K562 (cell line): ENCODE results near the gene SSU72. TPM values are rescaled to one million over a fixed set of nuclear protein-coding genes. Genes with fewer than 3 reads are reported as not detected.

Experiments used
- CEBPB ChIP-seq: fragments of 450-650 bp; IDR thresholded peaks from 2 replicates; pipeline ENCODE4 v1.6.1; 2016; ENCODE audit warnings: missing genetic modification characterization, missing compliant biosample characterization
- CHD1 ChIP-seq: fragments of 200-600 bp; sonication (generic); IDR thresholded peaks from one replicate; pipeline ENCODE4 v1.6.1; 2012; ENCODE audit warnings: mild to moderate bottlenecking, moderate library complexity, low read length, inconsistent platforms
- ESRRA ChIP-seq: fragments of 450-650 bp; IDR thresholded peaks from 2 replicates; pipeline ENCODE4 v1.6.1; 2014; ENCODE audit warnings: low read depth, mild to moderate bottlenecking, moderate library complexity, borderline replicate concordance
- GABPA ChIP-seq: fragments of 200-800 bp; sonication (Bioruptor generic); conservative IDR thresholded peaks from 2 replicates; pipeline ENCODE4 v1.6.1; 2016; ENCODE audit warnings: low read depth, missing genetic modification characterization, missing compliant biosample characterization
- KDM5B ChIP-seq: fragments of 200-600 bp; sonication (generic); IDR thresholded peaks from 2 replicates; pipeline ENCODE4 v1.6.1; 2012; ENCODE audit warnings: low read depth, mild to moderate bottlenecking, moderate library complexity, low read length, control low read depth, inconsistent platforms; ENCODE audit not compliant: insufficient replicate concordance
- NCOA6 ChIP-seq: fragments of 450-650 bp; IDR thresholded peaks from 2 replicates; pipeline ENCODE4 v1.6.1; 2017; ENCODE audit warnings: mild to moderate bottlenecking
- ZC3H11A ChIP-seq: IDR thresholded peaks from 2 replicates; pipeline ENCODE4 v1.6.1; 2012; ENCODE audit warnings: low read depth, low read length, improper control_type of control experiment
- ZNF184 ChIP-seq: sonication (generic); formaldehyde crosslinking; IDR thresholded peaks from 2 replicates; pipeline ENCODE4 v1.5.0; 2020; ENCODE audit warnings: missing genetic modification reagents
- ZNF212 ChIP-seq: fragments of 450-650 bp; formaldehyde crosslinking; IDR thresholded peaks from 2 replicates; pipeline ENCODE4 v1.4.0; 2020; ENCODE audit warnings: mild to moderate bottlenecking
- ZNF583 ChIP-seq: fragments of 250-450 bp; sonication (Bioruptor Pico); IDR thresholded peaks from 2 replicates; pipeline ENCODE4 v1.4.0; 2020
- polyA plus RNA-seq, 8 experiments: library from polyadenylated mRNA; depleted of rRNA in 4 of 8; stranded (reverse) in 5 of 8; unstranded in 3 of 8; fragments of >200 nt; fragmentation: Nextera tagmentation in 2 of 8; fragmentation: Illumina TruSeq in 1 of 8; extraction: Ambion mirVana in 2 of 8; extraction: Trizol in 1 of 8; gene quantifications; 2 replicates each; pipeline versions ENCODE4 v1.2.1 to v1.2.3, GENCODE V29; 2011 to 2014; ENCODE audit warnings: inconsistent platforms in 1 of 8, missing spikeins in 1 of 8
- total RNA-seq, 7 experiments: library from RNA; depleted of rRNA in 6 of 7; stranded (reverse); fragments of >200 nt in 6 of 7; fragmentation: Illumina TruSeq in 2 of 7; extraction: Trizol in 2 of 7; gene quantifications; 2 replicates each; pipeline versions ENCODE4 v1.2.1 to v1.2.3, GENCODE V29; 2011 to 2021; ENCODE audit warnings: low replicate concordance in 1 of 7
- TF ChIP-seq, protein P1 (sequence below): fragments of 450-650 bp; IDR thresholded peaks from 2 replicates; pipeline ENCODE4 v1.6.1; 2014; ENCODE audit warnings: low read depth, mild to moderate bottlenecking, moderate library complexity, borderline replicate concordance
- TF ChIP-seq, protein P2 (sequence below), 2 experiments: fragments of 450-650 bp; conservative IDR thresholded peaks; 2 replicates each; pipeline ENCODE4 v1.6.1; 2017; ENCODE audit warnings: mild to moderate bottlenecking in 2 of 2, moderate library complexity in 2 of 2
- TF ChIP-seq, protein P3 (sequence below): sonication (generic); formaldehyde crosslinking; IDR thresholded peaks from 2 replicates; pipeline ENCODE4 v1.8.0; 2022; ENCODE audit warnings: mild to moderate bottlenecking, missing genetic modification reagents, borderline replicate concordance
- TF ChIP-seq, protein P4 (sequence below): IDR thresholded peaks from 3 replicates; pipeline ENCODE4 v1.6.1; 2011; ENCODE audit warnings: borderline replicate concordance, mild to moderate bottlenecking, moderate library complexity; ENCODE audit not compliant: insufficient read length; ENCODE audit errors: extremely low read depth
- TF ChIP-seq, protein P5 (sequence below): fragments of 450-650 bp; formaldehyde crosslinking; IDR thresholded peaks from 2 replicates; pipeline ENCODE4 v1.4.0; 2020; ENCODE audit warnings: mild to moderate bottlenecking, moderate library complexity
- TF ChIP-seq, protein P6 (sequence below): sonication (generic); formaldehyde crosslinking; IDR thresholded peaks from 2 replicates; pipeline ENCODE4 v1.5.0; 2020; ENCODE audit warnings: missing genetic modification reagents

The SSU72 gene
- total and polyA plus RNA-seq, 9 of the 15 experiments (the other 6 are each of a cell fraction or from before 2014, with no cell fraction given) = 70.8 to 201 (median 94.6) TPM

DNA sequence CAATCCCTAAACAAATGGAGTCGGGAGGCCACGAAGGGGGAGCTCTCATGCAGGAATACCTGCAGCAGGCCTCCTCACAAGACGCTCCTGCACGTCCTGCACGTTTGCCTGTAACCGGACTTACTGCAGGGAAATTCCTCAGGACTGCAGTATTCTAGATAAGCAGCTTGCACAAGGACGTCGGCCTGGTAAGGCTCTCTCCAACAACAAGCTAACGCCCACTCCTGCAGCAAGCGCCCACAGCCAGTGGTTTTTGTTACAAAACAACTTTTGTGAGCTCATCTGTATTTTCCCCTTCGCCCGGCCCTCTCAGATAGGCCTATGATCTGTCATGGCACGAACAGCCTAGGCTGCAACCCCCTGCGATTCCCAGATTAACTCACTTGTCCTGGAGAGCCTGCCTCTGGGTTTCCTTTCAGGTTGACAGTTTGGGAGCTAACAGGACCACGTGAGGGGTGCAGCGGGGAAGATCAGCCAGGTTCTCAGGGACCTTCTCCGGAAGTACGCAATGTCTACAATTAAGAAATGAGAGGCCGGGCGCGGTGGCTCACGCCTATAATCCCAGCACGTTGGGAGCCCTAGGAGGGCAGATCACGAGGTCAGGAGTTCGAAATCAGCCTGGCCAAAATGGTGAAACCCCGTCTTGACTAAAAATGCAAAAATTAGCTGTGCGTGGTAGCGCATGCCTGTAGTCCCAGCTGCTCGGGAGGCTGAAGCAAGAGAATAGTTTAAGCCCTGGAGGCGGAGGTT lies 39.7 kb upstream of the SSU72 start (continued):
- TF ChIP-seq, protein P1, sequence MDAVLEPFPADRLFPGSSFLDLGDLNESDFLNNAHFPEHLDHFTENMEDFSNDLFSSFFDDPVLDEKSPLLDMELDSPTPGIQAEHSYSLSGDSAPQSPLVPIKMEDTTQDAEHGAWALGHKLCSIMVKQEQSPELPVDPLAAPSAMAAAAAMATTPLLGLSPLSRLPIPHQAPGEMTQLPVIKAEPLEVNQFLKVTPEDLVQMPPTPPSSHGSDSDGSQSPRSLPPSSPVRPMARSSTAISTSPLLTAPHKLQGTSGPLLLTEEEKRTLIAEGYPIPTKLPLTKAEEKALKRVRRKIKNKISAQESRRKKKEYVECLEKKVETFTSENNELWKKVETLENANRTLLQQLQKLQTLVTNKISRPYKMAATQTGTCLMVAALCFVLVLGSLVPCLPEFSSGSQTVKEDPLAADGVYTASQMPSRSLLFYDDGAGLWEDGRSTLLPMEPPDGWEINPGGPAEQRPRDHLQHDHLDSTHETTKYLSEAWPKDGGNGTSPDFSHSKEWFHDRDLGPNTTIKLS = no peak
- TF ChIP-seq GABPA (tag) = no peak
- TF ChIP-seq, protein P2, sequence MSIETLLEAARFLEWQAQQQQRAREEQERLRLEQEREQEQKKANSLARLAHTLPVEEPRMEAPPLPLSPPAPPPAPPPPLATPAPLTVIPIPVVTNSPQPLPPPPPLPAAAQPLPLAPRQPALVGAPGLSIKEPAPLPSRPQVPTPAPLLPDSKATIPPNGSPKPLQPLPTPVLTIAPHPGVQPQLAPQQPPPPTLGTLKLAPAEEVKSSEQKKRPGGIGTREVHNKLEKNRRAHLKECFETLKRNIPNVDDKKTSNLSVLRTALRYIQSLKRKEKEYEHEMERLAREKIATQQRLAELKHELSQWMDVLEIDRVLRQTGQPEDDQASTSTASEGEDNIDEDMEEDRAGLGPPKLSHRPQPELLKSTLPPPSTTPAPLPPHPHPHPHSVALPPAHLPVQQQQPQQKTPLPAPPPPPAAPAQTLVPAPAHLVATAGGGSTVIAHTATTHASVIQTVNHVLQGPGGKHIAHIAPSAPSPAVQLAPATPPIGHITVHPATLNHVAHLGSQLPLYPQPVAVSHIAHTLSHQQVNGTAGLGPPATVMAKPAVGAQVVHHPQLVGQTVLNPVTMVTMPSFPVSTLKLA (conservative IDR thresholded peaks at IDR 0.05) = peak; percentile 82 to 84
- no peak for TF ChIP-seq ZNF212 (CRISPR knock-in tag)
- TF ChIP-seq, protein P3, sequence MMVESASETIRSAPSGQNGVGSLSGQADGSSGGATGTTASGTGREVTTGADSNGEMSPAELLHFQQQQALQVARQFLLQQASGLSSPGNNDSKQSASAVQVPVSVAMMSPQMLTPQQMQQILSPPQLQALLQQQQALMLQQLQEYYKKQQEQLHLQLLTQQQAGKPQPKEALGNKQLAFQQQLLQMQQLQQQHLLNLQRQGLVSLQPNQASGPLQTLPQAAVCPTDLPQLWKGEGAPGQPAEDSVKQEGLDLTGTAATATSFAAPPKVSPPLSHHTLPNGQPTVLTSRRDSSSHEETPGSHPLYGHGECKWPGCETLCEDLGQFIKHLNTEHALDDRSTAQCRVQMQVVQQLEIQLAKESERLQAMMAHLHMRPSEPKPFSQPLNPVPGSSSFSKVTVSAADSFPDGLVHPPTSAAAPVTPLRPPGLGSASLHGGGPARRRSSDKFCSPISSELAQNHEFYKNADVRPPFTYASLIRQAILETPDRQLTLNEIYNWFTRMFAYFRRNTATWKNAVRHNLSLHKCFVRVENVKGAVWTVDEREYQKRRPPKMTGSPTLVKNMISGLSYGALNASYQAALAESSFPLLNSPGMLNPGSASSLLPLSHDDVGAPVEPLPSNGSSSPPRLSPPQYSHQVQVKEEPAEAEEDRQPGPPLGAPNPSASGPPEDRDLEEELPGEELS (CRISPR knock-in tag) = no peak
- TF ChIP-seq, protein P4, sequence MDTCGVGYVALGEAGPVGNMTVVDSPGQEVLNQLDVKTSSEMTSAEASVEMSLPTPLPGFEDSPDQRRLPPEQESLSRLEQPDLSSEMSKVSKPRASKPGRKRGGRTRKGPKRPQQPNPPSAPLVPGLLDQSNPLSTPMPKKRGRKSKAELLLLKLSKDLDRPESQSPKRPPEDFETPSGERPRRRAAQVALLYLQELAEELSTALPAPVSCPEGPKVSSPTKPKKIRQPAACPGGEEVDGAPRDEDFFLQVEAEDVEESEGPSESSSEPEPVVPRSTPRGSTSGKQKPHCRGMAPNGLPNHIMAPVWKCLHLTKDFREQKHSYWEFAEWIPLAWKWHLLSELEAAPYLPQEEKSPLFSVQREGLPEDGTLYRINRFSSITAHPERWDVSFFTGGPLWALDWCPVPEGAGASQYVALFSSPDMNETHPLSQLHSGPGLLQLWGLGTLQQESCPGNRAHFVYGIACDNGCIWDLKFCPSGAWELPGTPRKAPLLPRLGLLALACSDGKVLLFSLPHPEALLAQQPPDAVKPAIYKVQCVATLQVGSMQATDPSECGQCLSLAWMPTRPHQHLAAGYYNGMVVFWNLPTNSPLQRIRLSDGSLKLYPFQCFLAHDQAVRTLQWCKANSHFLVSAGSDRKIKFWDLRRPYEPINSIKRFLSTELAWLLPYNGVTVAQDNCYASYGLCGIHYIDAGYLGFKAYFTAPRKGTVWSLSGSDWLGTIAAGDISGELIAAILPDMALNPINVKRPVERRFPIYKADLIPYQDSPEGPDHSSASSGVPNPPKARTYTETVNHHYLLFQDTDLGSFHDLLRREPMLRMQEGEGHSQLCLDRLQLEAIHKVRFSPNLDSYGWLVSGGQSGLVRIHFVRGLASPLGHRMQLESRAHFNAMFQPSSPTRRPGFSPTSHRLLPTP = peak; percentile 26
- no peak for TF ChIP-seq ZC3H11A
- no peak for TF ChIP-seq ZNF184 (CRISPR knock-in tag)
- TF ChIP-seq CHD1 = peak; percentile 46
- TF ChIP-seq CEBPB (tag) = peak; percentile 79
- no peak for TF ChIP-seq ZNF583 (CRISPR knock-in tag)
- TF ChIP-seq KDM5B = peak; percentile 67
- no peak for TF ChIP-seq ESRRA
- TF ChIP-seq, protein P5, sequence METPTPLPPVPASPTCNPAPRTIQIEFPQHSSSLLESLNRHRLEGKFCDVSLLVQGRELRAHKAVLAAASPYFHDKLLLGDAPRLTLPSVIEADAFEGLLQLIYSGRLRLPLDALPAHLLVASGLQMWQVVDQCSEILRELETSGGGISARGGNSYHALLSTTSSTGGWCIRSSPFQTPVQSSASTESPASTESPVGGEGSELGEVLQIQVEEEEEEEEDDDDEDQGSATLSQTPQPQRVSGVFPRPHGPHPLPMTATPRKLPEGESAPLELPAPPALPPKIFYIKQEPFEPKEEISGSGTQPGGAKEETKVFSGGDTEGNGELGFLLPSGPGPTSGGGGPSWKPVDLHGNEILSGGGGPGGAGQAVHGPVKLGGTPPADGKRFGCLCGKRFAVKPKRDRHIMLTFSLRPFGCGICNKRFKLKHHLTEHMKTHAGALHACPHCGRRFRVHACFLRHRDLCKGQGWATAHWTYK (CRISPR knock-in tag) = no peak
- TF ChIP-seq NCOA6 = no peak
- TF ChIP-seq, protein P6, sequence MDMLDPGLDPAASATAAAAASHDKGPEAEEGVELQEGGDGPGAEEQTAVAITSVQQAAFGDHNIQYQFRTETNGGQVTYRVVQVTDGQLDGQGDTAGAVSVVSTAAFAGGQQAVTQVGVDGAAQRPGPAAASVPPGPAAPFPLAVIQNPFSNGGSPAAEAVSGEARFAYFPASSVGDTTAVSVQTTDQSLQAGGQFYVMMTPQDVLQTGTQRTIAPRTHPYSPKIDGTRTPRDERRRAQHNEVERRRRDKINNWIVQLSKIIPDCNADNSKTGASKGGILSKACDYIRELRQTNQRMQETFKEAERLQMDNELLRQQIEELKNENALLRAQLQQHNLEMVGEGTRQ (CRISPR knock-in tag) = peak; percentile 77
